Measurements from ENCODE around the gene SLC4A8.

The SLC4A8 gene

DNA sequence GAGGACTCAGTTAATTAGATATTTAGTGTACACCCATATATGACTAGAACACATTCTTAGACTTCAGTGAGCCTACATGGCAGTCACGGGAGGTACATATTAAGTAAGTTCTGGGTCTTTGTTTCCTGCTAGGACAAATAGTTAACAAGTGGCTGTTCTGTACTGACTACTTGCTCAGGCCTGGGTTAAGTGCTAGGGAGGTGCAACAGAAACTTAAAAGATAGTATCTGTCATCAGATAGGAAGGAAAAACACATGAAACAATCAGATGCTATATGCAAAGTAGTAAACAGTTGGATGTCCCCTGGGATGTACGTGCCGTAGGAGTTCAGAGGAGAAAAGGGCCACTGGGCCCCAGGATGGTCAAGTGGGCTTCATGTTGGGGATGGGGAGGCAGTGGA lies 59.5 kb downstream of the SLC4A8 start (continued):
- TF ChIP-seq, protein P1, sequence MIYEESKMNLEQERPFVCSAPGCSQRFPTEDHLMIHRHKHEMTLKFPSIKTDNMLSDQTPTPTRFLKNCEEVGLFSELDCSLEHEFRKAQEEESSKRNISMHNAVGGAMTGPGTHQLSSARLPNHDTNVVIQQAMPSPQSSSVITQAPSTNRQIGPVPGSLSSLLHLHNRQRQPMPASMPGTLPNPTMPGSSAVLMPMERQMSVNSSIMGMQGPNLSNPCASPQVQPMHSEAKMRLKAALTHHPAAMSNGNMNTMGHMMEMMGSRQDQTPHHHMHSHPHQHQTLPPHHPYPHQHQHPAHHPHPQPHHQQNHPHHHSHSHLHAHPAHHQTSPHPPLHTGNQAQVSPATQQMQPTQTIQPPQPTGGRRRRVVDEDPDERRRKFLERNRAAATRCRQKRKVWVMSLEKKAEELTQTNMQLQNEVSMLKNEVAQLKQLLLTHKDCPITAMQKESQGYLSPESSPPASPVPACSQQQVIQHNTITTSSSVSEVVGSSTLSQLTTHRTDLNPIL (CRISPR knock-in tag; IDR thresholded peaks at IDR 0.05; ENCODE audit: low read depth): no peak
- TF ChIP-seq GLIS3 (CRISPR knock-in tag; IDR thresholded peaks at IDR 0.05) (no peak), ZFP3 (CRISPR knock-in tag; IDR thresholded peaks at IDR 0.05) (no peak), ESRRG (CRISPR knock-in tag; IDR thresholded peaks at IDR 0.05) (no peak), OSR1 (CRISPR knock-in tag; IDR thresholded peaks at IDR 0.05) (no peak), ISL1 (CRISPR knock-in tag; IDR thresholded peaks at IDR 0.05) (no peak), RARB (CRISPR knock-in tag; IDR thresholded peaks at IDR 0.05) (no peak)
- TF ChIP-seq, protein P2, sequence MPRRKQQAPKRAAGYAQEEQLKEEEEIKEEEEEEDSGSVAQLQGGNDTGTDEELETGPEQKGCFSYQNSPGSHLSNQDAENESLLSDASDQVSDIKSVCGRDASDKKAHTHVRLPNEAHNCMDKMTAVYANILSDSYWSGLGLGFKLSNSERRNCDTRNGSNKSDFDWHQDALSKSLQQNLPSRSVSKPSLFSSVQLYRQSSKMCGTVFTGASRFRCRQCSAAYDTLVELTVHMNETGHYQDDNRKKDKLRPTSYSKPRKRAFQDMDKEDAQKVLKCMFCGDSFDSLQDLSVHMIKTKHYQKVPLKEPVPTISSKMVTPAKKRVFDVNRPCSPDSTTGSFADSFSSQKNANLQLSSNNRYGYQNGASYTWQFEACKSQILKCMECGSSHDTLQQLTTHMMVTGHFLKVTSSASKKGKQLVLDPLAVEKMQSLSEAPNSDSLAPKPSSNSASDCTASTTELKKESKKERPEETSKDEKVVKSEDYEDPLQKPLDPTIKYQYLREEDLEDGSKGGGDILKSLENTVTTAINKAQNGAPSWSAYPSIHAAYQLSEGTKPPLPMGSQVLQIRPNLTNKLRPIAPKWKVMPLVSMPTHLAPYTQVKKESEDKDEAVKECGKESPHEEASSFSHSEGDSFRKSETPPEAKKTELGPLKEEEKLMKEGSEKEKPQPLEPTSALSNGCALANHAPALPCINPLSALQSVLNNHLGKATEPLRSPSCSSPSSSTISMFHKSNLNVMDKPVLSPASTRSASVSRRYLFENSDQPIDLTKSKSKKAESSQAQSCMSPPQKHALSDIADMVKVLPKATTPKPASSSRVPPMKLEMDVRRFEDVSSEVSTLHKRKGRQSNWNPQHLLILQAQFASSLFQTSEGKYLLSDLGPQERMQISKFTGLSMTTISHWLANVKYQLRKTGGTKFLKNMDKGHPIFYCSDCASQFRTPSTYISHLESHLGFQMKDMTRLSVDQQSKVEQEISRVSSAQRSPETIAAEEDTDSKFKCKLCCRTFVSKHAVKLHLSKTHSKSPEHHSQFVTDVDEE (CRISPR knock-in tag; IDR thresholded peaks at IDR 0.05): no peak

- TF ChIP-seq ZFP3 (CRISPR knock-in tag; IDR thresholded peaks at IDR 0.05) (no peak), RARB (CRISPR knock-in tag; IDR thresholded peaks at IDR 0.05) (no peak), ISL1 (CRISPR knock-in tag; IDR thresholded peaks at IDR 0.05) (no peak), ZFP30 (CRISPR knock-in tag; IDR thresholded peaks at IDR 0.05) (no peak), ZNF70 (CRISPR knock-in tag; IDR thresholded peaks at IDR 0.05) (no peak), OSR1 (CRISPR knock-in tag; IDR thresholded peaks at IDR 0.05) (no peak), TCF4 (CRISPR knock-in tag; IDR thresholded peaks at IDR 0.05; ENCODE audit: borderline replicate concordance) (no peak), SNAI2 (CRISPR knock-in tag; IDR thresholded peaks at IDR 0.05) (no peak), CSDC2 (CRISPR knock-in tag; IDR thresholded peaks at IDR 0.05) (no peak), TOX (CRISPR knock-in tag; IDR thresholded peaks at IDR 0.05; ENCODE audit: borderline replicate concordance) (no peak), PPARA (CRISPR knock-in tag; IDR thresholded peaks at IDR 0.05; ENCODE audit: borderline replicate concordance) (no peak), ZNF565 (CRISPR knock-in tag; conservative IDR thresholded peaks at IDR 0.05; ENCODE audit: low read depth) (no peak), ESRRG (CRISPR knock-in tag; IDR thresholded peaks at IDR 0.05) (no peak), BACH2 (CRISPR knock-in tag; IDR thresholded peaks at IDR 0.05; ENCODE audit: borderline replicate concordance) (no peak)
- TF ChIP-seq, protein P3, sequence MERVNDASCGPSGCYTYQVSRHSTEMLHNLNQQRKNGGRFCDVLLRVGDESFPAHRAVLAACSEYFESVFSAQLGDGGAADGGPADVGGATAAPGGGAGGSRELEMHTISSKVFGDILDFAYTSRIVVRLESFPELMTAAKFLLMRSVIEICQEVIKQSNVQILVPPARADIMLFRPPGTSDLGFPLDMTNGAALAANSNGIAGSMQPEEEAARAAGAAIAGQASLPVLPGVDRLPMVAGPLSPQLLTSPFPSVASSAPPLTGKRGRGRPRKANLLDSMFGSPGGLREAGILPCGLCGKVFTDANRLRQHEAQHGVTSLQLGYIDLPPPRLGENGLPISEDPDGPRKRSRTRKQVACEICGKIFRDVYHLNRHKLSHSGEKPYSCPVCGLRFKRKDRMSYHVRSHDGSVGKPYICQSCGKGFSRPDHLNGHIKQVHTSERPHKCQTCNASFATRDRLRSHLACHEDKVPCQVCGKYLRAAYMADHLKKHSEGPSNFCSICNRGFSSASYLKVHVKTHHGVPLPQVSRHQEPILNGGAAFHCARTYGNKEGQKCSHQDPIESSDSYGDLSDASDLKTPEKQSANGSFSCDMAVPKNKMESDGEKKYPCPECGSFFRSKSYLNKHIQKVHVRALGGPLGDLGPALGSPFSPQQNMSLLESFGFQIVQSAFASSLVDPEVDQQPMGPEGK (CRISPR knock-in tag; IDR thresholded peaks at IDR 0.05; ENCODE audit: borderline replicate concordance): no peak
- TF ChIP-seq, protein P1 (CRISPR knock-in tag; IDR thresholded peaks at IDR 0.05; ENCODE audit: low read depth): no peak
- TF ChIP-seq, protein P2 (CRISPR knock-in tag; IDR thresholded peaks at IDR 0.05): no peak
- TF ChIP-seq, protein P4, sequence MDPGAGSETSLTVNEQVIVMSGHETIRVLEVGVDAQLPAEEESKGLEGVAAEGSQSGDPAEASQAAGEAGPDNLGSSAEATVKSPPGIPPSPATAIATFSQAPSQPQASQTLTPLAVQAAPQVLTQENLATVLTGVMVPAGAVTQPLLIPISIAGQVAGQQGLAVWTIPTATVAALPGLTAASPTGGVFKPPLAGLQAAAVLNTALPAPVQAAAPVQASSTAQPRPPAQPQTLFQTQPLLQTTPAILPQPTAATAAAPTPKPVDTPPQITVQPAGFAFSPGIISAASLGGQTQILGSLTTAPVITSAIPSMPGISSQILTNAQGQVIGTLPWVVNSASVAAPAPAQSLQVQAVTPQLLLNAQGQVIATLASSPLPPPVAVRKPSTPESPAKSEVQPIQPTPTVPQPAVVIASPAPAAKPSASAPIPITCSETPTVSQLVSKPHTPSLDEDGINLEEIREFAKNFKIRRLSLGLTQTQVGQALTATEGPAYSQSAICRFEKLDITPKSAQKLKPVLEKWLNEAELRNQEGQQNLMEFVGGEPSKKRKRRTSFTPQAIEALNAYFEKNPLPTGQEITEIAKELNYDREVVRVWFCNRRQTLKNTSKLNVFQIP (CRISPR knock-in tag; IDR thresholded peaks at IDR 0.05; ENCODE audit: borderline replicate concordance, low read depth): no peak
- TF ChIP-seq, protein P5, sequence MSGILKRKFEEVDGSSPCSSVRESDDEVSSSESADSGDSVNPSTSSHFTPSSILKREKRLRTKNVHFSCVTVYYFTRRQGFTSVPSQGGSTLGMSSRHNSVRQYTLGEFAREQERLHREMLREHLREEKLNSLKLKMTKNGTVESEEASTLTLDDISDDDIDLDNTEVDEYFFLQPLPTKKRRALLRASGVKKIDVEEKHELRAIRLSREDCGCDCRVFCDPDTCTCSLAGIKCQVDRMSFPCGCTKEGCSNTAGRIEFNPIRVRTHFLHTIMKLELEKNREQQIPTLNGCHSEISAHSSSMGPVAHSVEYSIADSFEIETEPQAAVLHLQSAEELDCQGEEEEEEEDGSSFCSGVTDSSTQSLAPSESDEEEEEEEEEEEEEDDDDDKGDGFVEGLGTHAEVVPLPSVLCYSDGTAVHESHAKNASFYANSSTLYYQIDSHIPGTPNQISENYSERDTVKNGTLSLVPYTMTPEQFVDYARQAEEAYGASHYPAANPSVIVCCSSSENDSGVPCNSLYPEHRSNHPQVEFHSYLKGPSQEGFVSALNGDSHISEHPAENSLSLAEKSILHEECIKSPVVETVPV (CRISPR knock-in tag; IDR thresholded peaks at IDR 0.05): no peak
- no peak for ATAC-seq
These were observed 63.6 kb downstream of the SLC4A8 start for GRCh38 chr12:51488281-51488680.
